Measurements from ENCODE around the gene EPHB4. TPM values are rescaled to one million over a fixed set of nuclear protein-coding genes. Genes with fewer than 3 reads are reported as not detected.
"Not testable (repeated sequence)": the region's sequence is repeated elsewhere in the genome, so short reads cannot be mapped to it uniquely, and the experiment has no call there.

The EPHB4 gene
- total RNA-seq, 1 experiment from 2014 or later = 104 TPM

DNA sequence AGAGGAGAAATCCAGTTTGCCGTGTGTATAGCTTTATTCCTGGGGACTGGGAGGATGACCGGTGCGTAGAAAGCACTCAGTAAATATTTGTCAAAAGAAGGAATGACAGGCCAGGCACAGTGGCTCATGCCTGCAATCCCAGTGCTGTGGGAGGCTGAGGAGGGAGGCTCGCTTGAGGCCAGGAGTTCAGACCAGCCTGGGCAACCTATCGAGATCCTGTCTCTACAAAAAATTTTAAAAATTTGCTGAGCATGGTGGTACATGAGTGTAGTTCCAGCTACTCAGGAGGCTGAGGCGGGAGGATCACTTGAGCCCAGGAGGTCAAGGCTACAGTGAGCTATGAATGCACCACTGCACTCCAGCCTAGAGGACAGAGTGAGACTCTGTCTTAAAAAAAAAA lies 15.8 kb downstream of the EPHB4 start:
- H4K20me1 ChIP-seq (ENCODE audit: low read length) = no peaks in the 10 kb centered on the region
- DNase-seq = no peak
- no peaks in the 10 kb centered on the region for H3K27me3 ChIP-seq (ENCODE audit: low read length)
- no peaks in the 10 kb centered on the region for H3F3A ChIP-seq (ENCODE audit: low read length, unreplicated experiment)
- BruUV-seq (replicated peaks) = no TSS peak
- no peak overlapping the region for H3K9ac ChIP-seq (ENCODE audit: low read length)
- CTCF ChIA-PET = interaction anchor here (0.6 to 1.0 kb wide), 2 partner anchors 11 to 106 kb away, joined by 3 to 4 read pairs; partner anchors contain the start of gene POP7
- POLR2A ChIA-PET (ENCODE audit: unreplicated experiment) = interaction anchor here (0.6 kb wide), 1 partner anchor 9 kb away, joined by 3 read pairs; no protein-coding TSS in a partner anchor
- H3K4me2 ChIP-seq (ENCODE audit: low read length) = no peak overlapping the region
- H2AFZ ChIP-seq (ENCODE audit: low read length) = no peak overlapping the region
- intact Hi-C loops (cut with micrococcal nuclease) = no loop called here
- H3K4me1 ChIP-seq (ENCODE audit: insufficient read depth, low read length) = no peaks in the 10 kb centered on the region
- H3K9me2 ChIP-seq (replicated peaks; ENCODE audit: low read length) = no peaks in the 10 kb centered on the region
- no peaks in the 10 kb centered on the region for H3K79me2 ChIP-seq (ENCODE audit: low read length)
- no peak for ATAC-seq
- no peak overlapping the region for H3K4me3 ChIP-seq (ENCODE audit: low read length)
- no peak overlapping the region for H3K27ac ChIP-seq (ENCODE audit: low read length)
- H3K36me3 ChIP-seq (ENCODE audit: low read depth, low read length) = peaks cover 23% of the 10 kb centered on the region
- TF ChIP-seq EZH2phosphoT487 (IDR thresholded peaks at IDR 0.05; ENCODE audit: borderline replicate concordance, low read length) (no peak), EZH2 (IDR thresholded peaks at IDR 0.05; ENCODE audit: low read length, unreplicated experiment) (no peak)
- TF ChIP-seq, protein P1, sequence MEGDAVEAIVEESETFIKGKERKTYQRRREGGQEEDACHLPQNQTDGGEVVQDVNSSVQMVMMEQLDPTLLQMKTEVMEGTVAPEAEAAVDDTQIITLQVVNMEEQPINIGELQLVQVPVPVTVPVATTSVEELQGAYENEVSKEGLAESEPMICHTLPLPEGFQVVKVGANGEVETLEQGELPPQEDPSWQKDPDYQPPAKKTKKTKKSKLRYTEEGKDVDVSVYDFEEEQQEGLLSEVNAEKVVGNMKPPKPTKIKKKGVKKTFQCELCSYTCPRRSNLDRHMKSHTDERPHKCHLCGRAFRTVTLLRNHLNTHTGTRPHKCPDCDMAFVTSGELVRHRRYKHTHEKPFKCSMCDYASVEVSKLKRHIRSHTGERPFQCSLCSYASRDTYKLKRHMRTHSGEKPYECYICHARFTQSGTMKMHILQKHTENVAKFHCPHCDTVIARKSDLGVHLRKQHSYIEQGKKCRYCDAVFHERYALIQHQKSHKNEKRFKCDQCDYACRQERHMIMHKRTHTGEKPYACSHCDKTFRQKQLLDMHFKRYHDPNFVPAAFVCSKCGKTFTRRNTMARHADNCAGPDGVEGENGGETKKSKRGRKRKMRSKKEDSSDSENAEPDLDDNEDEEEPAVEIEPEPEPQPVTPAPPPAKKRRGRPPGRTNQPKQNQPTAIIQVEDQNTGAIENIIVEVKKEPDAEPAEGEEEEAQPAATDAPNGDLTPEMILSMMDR (conservative IDR thresholded peaks at IDR 0.05; ENCODE audit: low read depth, low read length) = no peak
- no peaks in the 10 kb centered on the region for H3K9me3 ChIP-seq (ENCODE audit: low read length)

DNA sequence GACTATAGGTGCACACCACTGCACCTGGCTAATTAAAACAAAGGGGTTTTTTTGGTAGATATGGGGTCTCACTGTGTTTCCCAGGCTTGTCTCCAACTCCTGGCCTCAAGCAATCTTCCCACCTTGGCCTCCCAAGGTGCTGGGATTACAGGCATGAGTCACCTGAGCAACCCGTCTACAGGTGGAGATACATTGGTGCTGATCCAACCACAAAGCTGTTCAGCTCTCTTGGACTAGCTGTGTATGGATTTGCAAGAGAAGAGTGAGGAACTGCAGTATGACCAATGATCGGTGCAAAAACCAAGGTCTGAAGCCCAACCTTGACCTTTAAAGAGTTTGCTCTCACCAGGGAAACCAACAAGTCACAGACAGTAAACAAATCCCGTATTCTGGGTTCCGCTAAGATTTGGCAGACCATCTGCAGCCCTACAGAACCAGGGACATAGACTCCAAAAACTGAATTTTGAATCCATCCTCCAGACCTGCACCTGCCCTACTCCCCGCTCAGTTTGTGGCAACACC lies 18.9 kb downstream of the EPHB4 start:
- intact Hi-C loops (cut with micrococcal nuclease) = no loop called here
- CTCF ChIA-PET = no interaction called here
- no peak for ATAC-seq

DNA sequence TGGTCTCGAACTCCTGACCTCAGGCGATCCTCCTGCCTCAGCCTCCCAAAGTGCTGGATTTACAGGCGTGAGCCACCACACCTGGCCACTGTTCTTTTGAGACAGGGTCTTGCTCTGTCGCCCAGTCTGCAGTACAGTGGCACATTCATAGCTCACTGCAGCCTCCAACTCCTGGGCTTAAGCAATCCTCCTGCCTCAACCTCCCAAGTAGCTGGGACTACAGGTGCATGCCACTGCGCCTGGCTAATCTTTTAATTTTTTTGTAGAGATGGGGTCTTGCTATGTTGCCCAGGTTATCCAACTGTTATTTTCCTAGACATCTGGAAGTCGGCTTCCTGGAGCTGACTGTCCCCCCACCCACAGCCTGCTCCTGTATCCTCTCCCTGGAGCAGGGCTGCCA lies 20.4 kb downstream of the EPHB4 start:
- H3K9me2 ChIP-seq (replicated peaks; ENCODE audit: low read length); H4K20me1 ChIP-seq (ENCODE audit: low read length); H3K9ac ChIP-seq (ENCODE audit: low read length); H3K4me3 ChIP-seq (ENCODE audit: low read length); H3K4me2 ChIP-seq (ENCODE audit: low read length); ATAC-seq; H3K27me3 ChIP-seq (ENCODE audit: low read length); POLR2A ChIA-PET (ENCODE audit: unreplicated experiment); H2AFZ ChIP-seq (ENCODE audit: low read length); H3F3A ChIP-seq (ENCODE audit: low read length, unreplicated experiment); H3K27ac ChIP-seq (ENCODE audit: low read length); intact Hi-C loops (cut with micrococcal nuclease); H3K79me2 ChIP-seq (ENCODE audit: low read length); H3K9me3 ChIP-seq (ENCODE audit: low read length); BruUV-seq (replicated peaks); DNase-seq: not testable (repeated sequence)
- Histone ChIP-seq H3K4me1 (ENCODE audit: insufficient read depth, low read length) (peaks cover 20% of the 10 kb centered on the region), H3K36me3 (ENCODE audit: low read depth, low read length) (peaks cover 10% of the 10 kb centered on the region; the same call in 1 of the 2 replicates)
- CTCF ChIA-PET = interaction anchor here (0.6 kb wide), 1 partner anchor 21 kb away, joined by 3 read pairs; no protein-coding TSS in a partner anchor

More for the DNA sequence above, 18.9 kb downstream of the EPHB4 start:
- Histone ChIP-seq H3K9ac (ENCODE audit: low read length) (no peak overlapping the region), H3K36me3 (ENCODE audit: low read depth, low read length) (peaks cover 15% of the 10 kb centered on the region; the same call in 1 of the 2 replicates), H3K27ac (ENCODE audit: low read length) (no peak overlapping the region), H3K4me3 (ENCODE audit: low read length) (no peak overlapping the region), H3K79me2 (ENCODE audit: low read length) (no peaks in the 10 kb centered on the region), H3K9me3 (ENCODE audit: low read length) (no peaks in the 10 kb centered on the region), H3K4me2 (ENCODE audit: low read length) (no peak overlapping the region), H3K27me3 (ENCODE audit: low read length) (no peaks in the 10 kb centered on the region), H3K9me2 (replicated peaks; ENCODE audit: low read length) (no peaks in the 10 kb centered on the region), H3F3A (ENCODE audit: low read length, unreplicated experiment) (no peaks in the 10 kb centered on the region), H3K4me1 (ENCODE audit: insufficient read depth, low read length) (peaks cover 7% of the 10 kb centered on the region), H4K20me1 (ENCODE audit: low read length) (no peaks in the 10 kb centered on the region), H2AFZ (ENCODE audit: low read length) (no peak overlapping the region)
- no TSS peak for BruUV-seq (replicated peaks)
- DNase-seq = peak; percentile 29
- POLR2A ChIA-PET (ENCODE audit: unreplicated experiment) = no interaction called here
- no peak for TF ChIP-seq EZH2 (IDR thresholded peaks at IDR 0.05; ENCODE audit: low read length, unreplicated experiment)
- TF ChIP-seq, protein P1 (conservative IDR thresholded peaks at IDR 0.05; ENCODE audit: low read depth, low read length) = no peak
- TF ChIP-seq EZH2phosphoT487 (IDR thresholded peaks at IDR 0.05; ENCODE audit: borderline replicate concordance, low read length) = no peak

Data from PC-3 (cell line).